OCI-LY3 (cell line): ENCODE results near the gene RBFA.

ENCODE experiments used
- EZH2phosphoT487 ChIP-seq: fragments of 200-600 bp; shearing (Covaris generic); IDR thresholded peaks from 2 replicates; pipeline ENCODE4 v1.6.1; 2018; ENCODE audit warnings: antibody characterized with exemption, mixed run types, low read depth
- TF ChIP-seq, protein P1 (sequence below): fragments of 200-600, 300-600 bp; sonication (generic); IDR thresholded peaks from 2 replicates; pipeline ENCODE4 v1.5.1; 2014; ENCODE audit warnings: antibody characterized with exemption, low read length, low read depth

- TF ChIP-seq, protein P1, sequence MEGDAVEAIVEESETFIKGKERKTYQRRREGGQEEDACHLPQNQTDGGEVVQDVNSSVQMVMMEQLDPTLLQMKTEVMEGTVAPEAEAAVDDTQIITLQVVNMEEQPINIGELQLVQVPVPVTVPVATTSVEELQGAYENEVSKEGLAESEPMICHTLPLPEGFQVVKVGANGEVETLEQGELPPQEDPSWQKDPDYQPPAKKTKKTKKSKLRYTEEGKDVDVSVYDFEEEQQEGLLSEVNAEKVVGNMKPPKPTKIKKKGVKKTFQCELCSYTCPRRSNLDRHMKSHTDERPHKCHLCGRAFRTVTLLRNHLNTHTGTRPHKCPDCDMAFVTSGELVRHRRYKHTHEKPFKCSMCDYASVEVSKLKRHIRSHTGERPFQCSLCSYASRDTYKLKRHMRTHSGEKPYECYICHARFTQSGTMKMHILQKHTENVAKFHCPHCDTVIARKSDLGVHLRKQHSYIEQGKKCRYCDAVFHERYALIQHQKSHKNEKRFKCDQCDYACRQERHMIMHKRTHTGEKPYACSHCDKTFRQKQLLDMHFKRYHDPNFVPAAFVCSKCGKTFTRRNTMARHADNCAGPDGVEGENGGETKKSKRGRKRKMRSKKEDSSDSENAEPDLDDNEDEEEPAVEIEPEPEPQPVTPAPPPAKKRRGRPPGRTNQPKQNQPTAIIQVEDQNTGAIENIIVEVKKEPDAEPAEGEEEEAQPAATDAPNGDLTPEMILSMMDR = no peak
- no peak for TF ChIP-seq EZH2phosphoT487
Observed at GRCh38 chr18:80067897-80068296, 33.7 kb downstream of the RBFA start.
